HS-5 (cell line): Measurements from ENCODE around the gene KLF9.

ENCODE experiments used
- DNase-seq: peaks from one replicate; pipeline ENCODE4 v3.0.0-alpha.2; 2012; ENCODE audit warnings: low read depth

KLF9 gene

GRCh38 chr9:70413799-70414775, at the start of gene KLF9:
KLF9 (minus strand) TSS chr9:70414657; CDS start chr9:70413363, 1,294 bp downstream.
- DNase-seq: peak; percentile 86

DNA sequence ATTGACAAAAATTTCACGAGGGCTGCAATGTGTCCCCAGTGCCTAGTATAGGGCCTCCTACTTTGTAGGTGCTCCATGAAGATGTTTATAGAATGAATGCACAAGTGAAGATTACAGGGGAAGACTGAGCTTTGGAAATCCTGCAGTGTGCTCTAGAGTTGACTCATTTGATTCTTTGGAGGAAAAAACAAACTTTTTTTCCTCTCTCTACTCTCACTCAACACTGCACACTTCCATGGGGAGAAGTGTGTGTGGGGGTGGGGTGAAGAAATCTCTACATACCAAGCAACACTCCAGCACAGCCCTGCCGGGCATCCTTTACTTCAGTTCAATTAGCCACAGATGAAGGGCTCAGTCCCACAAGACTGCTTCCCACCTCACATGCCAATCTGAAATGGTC, 49.4 kb upstream of the KLF9 start:
- no peak for DNase-seq

GRCh38 chr9:70462300-70462699, 47.8 kb upstream of the KLF9 start:
- no peak for DNase-seq

- DNase-seq: no peak
Observed at GRCh38 chr9:70457235-70457634, 42.8 kb upstream of the KLF9 start.

DNA sequence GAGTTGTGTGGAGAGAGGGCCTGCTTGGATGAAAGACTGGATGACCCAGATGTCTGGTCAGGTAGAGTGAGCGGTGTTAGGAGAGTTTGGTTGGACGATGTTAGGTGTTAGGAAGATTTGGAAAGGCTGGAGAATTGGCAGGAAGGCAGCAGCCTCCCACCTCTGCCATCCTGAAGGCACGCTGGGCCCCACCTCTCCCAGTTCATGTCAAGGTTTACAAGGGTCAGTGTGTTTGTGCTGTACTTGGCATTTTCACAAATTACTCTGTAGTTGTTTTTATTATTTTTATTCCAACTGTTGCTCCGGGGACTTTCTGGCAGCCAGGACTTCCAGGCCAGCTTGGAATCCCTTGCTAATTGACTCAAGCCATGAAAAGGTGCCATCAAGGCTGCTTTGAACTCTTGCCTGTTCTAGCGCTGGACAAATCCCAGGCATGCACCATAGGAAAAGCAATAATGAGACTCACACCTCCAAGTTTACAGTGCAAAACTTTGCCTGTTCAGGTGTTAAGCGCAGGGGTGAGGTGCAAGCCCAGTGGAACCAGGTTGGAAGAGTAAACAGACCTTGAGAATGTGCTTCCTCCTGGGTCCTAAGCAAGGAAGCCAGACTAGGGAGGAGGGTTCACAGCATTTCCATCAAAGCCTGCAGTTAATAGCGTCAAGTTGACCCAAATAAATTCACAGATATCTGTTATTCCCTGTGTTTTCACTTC, 41.7 kb upstream of the KLF9 start:
- no peak for DNase-seq

- DNase-seq: no peak
Observed at GRCh38 chr9:70452365-70452764, 37.9 kb upstream of the KLF9 start.

- no peak for DNase-seq
Observed at GRCh38 chr9:70451765-70452164, 37.3 kb upstream of the KLF9 start.

DNA sequence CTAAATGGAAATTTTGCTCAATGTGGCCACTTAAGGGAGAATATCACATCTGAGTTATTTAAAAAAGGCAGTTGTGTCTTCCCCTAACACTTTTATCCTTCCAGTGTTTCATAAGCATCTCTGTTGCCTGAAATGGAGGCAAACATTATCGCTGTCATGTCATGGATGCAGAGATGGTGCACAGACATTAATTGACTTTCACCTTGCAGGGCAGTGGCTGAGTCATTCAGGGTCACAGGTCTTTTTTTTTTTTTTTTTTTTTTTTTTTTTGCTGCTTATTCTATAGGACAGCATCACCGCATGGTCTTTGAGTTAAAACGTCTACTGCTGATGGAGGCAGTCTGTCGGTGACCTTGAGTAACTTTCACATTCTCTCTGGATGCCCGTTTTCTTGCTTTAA, 36.3 kb upstream of the KLF9 start:
- DNase-seq: no peak

- no peak for DNase-seq
Observed at GRCh38 chr9:70449461-70449860, 35.0 kb upstream of the KLF9 start.

DNA sequence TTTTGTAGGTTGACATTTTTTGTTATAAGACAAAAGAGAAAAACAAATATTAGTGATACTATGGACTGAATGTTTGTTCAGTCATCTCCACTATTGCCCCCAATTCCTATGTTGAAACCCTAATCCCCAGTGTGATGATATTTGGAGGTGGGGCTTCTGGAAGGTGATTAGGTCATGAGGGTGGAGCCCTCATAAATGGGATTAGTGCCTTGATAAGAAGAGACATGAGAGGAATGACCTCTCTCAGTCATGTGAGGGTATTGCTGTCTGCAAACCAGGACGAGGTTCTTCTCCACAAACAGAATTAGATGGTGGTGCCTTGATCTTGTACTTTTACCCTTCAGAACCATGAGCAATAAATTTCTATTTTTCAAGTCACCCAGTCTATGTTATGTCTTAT, 34.5 kb upstream of the KLF9 start:
- DNase-seq: no peak

- DNase-seq: no peak
Observed at GRCh38 chr9:70444904-70445303, 30.4 kb upstream of the KLF9 start.

DNA sequence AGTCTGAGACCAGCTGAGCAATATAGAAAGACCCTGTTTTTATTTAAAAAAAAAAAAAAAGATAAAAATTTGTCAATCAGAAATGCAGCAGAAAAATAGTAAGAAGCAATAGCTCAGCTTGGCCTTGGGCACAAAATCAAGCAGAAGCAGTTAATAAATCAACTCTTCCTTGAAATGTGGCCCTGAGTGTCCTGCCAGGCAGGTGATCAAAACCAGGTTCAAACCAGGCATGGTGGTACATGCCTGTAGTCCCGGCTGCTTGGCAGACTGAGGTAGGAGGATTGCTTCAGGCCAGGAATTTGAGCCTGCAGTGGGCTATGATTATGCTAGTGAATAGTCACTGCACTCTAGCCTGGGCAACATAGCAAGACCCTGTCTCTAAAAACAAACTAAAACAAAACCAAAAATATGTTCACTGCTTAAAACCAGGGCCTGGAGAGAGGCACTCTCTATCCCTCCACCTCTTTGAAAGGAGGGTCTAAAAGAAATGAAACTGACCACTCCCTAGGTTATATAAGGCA, 27.9 kb upstream of the KLF9 start:
- DNase-seq: no peak

DNA sequence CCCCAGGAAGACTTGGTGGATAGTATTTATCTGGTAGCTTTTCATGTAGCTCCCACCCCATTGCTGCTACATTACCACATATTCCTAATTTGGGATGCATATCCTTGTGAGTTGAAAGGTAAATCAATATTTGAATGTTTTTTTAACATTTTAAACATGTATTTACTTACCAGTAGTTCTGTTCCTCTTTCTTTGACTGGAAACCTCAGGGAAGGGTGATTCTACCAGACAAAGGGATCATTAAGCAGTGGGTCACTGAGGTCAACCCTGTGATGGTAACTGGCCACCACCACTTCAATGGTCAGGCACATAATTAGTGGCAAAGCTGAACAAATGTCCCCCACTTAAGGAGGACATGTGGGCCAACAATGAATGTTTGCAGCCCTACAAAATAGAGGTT, 27.2 kb upstream of the KLF9 start:
- DNase-seq: no peak

GRCh38 chr9:70439991-70440706, 25.7 kb upstream of the KLF9 start:
- no peak for DNase-seq

- DNase-seq: no peak
Observed at GRCh38 chr9:70438341-70438928, 24.0 kb upstream of the KLF9 start.

GRCh38 chr9:70435948-70436347, 21.5 kb upstream of the KLF9 start:
- no peak for DNase-seq

DNA sequence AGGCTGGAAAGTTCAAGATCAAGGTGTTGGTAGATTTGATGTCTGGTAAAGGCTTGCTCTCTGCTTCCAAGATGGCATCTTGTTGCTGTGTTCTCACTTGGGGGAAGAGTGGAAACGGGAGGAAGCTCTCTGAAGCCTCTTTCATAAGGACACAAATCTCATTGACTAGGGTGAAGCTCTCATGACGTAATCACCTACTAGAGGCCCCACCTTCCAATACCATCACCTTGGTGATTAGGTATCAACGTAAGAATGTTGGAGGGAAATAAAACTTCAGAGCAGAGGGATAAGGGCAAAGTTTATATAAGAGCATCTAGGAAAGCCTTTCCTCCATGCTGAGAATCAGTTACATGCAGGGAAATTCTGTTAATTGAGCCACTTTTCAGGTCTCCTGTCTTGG, 15.4 kb upstream of the KLF9 start:
- DNase-seq: no peak

DNA sequence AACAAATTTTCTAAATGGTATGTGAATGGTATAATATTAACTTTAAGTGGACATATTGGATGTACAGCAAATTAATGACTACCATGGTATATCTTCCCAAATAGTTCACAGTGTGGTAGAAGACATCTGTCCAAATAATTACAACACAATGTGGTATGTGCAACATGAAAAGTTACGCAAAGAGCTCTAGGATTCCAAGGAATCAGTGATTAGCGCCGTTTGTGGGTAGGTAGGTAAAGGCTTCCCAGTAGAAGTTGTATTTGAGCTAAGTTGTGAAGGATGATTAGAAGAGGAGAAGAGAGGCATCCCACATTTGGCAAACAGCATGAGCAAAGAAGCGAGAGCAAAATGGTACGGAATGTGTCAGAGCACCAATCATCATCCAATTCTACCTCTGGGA, 14.3 kb upstream of the KLF9 start:
- DNase-seq: no peak

GRCh38 chr9:70427161-70427945, 12.9 kb upstream of the KLF9 start:
- no peak for DNase-seq

DNA sequence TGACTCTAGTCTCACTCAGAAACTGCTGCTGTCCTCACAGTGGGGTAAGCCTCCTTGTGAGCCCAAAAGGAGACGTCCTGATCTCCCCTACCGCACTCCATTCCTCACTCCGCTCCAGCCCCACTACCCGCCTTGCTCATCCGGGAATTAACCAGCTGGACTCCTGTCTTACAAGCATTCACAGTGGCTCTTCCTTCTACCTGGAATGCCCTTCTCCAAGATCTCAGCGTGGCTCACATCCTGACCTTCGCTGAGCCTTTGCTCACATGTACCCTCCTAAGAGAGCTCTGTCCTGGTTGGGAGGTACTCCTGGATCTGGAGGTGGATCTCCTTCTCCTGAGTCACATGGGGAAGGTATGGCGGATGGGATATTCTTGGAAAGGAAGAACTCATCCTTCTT, 10.7 kb upstream of the KLF9 start:
- no peak for DNase-seq

GRCh38 chr9:70422371-70423043, 8.1 kb upstream of the KLF9 start:
- no peak for DNase-seq
